Measurements from ENCODE around the gene THADA. TPM values are rescaled to one million over a fixed set of nuclear protein-coding genes. Genes with fewer than 3 reads are reported as not detected.
A peak's percentile ranks its signal among the peaks of the same experiment; 100 is the strongest.

Gene THADA
- total and polyA plus RNA-seq, 2 donors (not counting 3 experiments of a cell fraction or from before 2014, with no cell fraction given): 22.6 to 25.3 TPM

- dilution Hi-C loops (cut with MboI; ENCODE audit: extremely low pct_ligation_motif_present, low sequenced_read_pairs): no loop called here
- FAIRE-seq: peak; percentile 93
- Histone ChIP-seq H3K9ac (replicated peaks; ENCODE audit: extremely low read depth, insufficient read depth, low read length) (no peak overlapping the region), H3K4me2 (ENCODE audit: insufficient read depth, low read length) (no peak overlapping the region), H3K4me3 (replicated peaks in 1 of 3; ENCODE audit: insufficient read depth in 1 of 3, low read depth in 1 of 3, low read length in 3 of 3) (no peak overlapping the region), H3K27me3 (ENCODE audit: control insufficient read depth in 2 of 2, insufficient read depth in 2 of 2, low read length in 2 of 2) (no peaks in the 10 kb centered on the region), H4K20me1 (replicated peaks; ENCODE audit: control insufficient read depth, extremely low read depth, insufficient read depth, low read length) (no peaks in the 10 kb centered on the region), H3K4me1 (ENCODE audit: control insufficient read depth, extremely low read depth, insufficient read depth, low read length) (peaks cover 5% of the 10 kb centered on the region), H3K36me3 (ENCODE audit: control insufficient read depth in 2 of 2, extremely low read depth in 1 of 2, insufficient read depth in 2 of 2, low read length in 2 of 2) (no peaks in the 10 kb centered on the region), H3K9me3 (replicated peaks; ENCODE audit: control insufficient read depth, insufficient read depth, low read length) (no peaks in the 10 kb centered on the region), H3K79me2 (ENCODE audit: control insufficient read depth, insufficient read depth, low read length) (no peaks in the 10 kb centered on the region), H3K9me1 (replicated peaks; ENCODE audit: control insufficient read depth, extremely low read depth, insufficient read depth, low read length) (no peaks in the 10 kb centered on the region), H2AFZ (ENCODE audit: low read depth, low read length) (no peak overlapping the region), H3K27ac (ENCODE audit: insufficient read depth, low read depth, low read length) (peak overlapping the region; percentile 15)
- POLR2A ChIA-PET: no interaction called here
- intact Hi-C loops (cut with micrococcal nuclease): loop anchor here (2.0 kb wide), 1 partner anchor 56 kb away; no protein-coding TSS in a partner anchor
- peak; percentile 79 for DNase-seq (ENCODE audit: low read depth, low spot score)
- CTCF ChIA-PET: no interaction called here
- TF ChIP-seq, protein P1, sequence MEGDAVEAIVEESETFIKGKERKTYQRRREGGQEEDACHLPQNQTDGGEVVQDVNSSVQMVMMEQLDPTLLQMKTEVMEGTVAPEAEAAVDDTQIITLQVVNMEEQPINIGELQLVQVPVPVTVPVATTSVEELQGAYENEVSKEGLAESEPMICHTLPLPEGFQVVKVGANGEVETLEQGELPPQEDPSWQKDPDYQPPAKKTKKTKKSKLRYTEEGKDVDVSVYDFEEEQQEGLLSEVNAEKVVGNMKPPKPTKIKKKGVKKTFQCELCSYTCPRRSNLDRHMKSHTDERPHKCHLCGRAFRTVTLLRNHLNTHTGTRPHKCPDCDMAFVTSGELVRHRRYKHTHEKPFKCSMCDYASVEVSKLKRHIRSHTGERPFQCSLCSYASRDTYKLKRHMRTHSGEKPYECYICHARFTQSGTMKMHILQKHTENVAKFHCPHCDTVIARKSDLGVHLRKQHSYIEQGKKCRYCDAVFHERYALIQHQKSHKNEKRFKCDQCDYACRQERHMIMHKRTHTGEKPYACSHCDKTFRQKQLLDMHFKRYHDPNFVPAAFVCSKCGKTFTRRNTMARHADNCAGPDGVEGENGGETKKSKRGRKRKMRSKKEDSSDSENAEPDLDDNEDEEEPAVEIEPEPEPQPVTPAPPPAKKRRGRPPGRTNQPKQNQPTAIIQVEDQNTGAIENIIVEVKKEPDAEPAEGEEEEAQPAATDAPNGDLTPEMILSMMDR (IDR thresholded peaks at IDR 0.05; ENCODE audit: extremely low read depth in 1 of 2, insufficient read depth in 1 of 2, low read depth in 1 of 2, low read length in 2 of 2): no peak
- TF ChIP-seq JUN (IDR thresholded peaks at IDR 0.05; ENCODE audit: borderline replicate concordance, insufficient read depth, insufficient read length, low read depth): no peak
- no peak for TF ChIP-seq MYC (IDR thresholded peaks at IDR 0.05; ENCODE audit: low read depth, low read length)
- no peak for TF ChIP-seq POLR2AphosphoS5 (IDR thresholded peaks at IDR 0.05; ENCODE audit: insufficient read depth, low read depth, low read length)
- TF ChIP-seq EZH2 (IDR thresholded peaks at IDR 0.05; ENCODE audit: borderline replicate concordance, low read depth, low read length, severe bottlenecking): no peak
- TF ChIP-seq POLR2A (IDR thresholded peaks at IDR 0.05; ENCODE audit: low read depth, low read length): no peak
- TF ChIP-seq FOS (IDR thresholded peaks at IDR 0.05; ENCODE audit: borderline replicate concordance, insufficient read depth, low read length): peak; percentile 73
- TF ChIP-seq GATA2 (IDR thresholded peaks at IDR 0.05; ENCODE audit: insufficient read depth, insufficient read length, low read depth, low read length): peak; percentile 29
- TF ChIP-seq MAX (IDR thresholded peaks at IDR 0.05; ENCODE audit: insufficient read depth, insufficient read length): no peak
- no TSS peak for BruUV-seq (replicated peaks)
Measured at GRCh38 chr2:43325107-43325811, 270.6 kb downstream of the THADA start.

Measured in endothelial cell of umbilical vein (primary cell).